Gastrocnemius medialis (tissue), 4 donors: ENCODE results near the gene USP32. TPM values are rescaled to one million over a fixed set of nuclear protein-coding genes. Genes with fewer than 3 reads are reported as not detected.

Source experiments
- ATAC-seq, 2 donors: fragments of 150-250 bp; one replicate each; pipeline ENCODE4 v1.9.1; 2016
- DNase-seq, 2 donors: peaks; one replicate each; pipeline ENCODE4 v3.0.0-alpha.2; 2019
- H3K27ac ChIP-seq, 4 donors: fragments of 200-600 bp; sonication (generic); 1 replicate in 1 of 4; 2 replicates in 3 of 4; pipeline ENCODE4 v1.5.1; 2016 to 2018; ENCODE audit warnings: mild to moderate bottlenecking in 2 of 4, moderate library complexity in 1 of 4
- H3K27me3 ChIP-seq, 3 donors: fragments of 200-600 bp; sonication (generic) in 2 of 3; 1 replicate in 1 of 3; 2 replicates in 2 of 3; pipeline versions ENCODE4 v1.5.1 to v1.6.0; 2016 to 2019; ENCODE audit warnings: mild to moderate bottlenecking in 1 of 3, moderate library complexity in 1 of 3
- H3K36me3 ChIP-seq, 2 donors: fragments of 200-600 bp; sonication (generic) in 1 of 2; one replicate each; pipeline ENCODE4 v1.5.1; 2017 to 2018
- H3K4me1 ChIP-seq, 2 donors: fragments of 200-600 bp; sonication (generic) in 1 of 2; one replicate each; pipeline ENCODE4 v1.5.1; 2016 to 2017; ENCODE audit warnings: mild to moderate bottlenecking in 2 of 2
- H3K4me3 ChIP-seq, 4 donors: fragments of 200-600 bp; sonication (generic) in 3 of 4; 1 replicate in 1 of 4; 2 replicates in 3 of 4; pipeline ENCODE4 v1.5.1; 2016 to 2019; ENCODE audit warnings: mild to moderate bottlenecking in 2 of 4
- H3K9me3 ChIP-seq, 3 donors: fragments of 200-600 bp; sonication (generic) in 2 of 3; 1 replicate in 1 of 3; 2 replicates in 2 of 3; pipeline ENCODE4 v1.5.1; 2016 to 2019
- POLR2A ChIP-seq, 2 donors: fragments of 450-650 bp; IDR thresholded peaks; one replicate each; pipeline ENCODE4 v1.6.1; 2017; ENCODE audit warnings: antibody characterized with exemption in 2 of 2, mild to moderate bottlenecking in 2 of 2, moderate library complexity in 2 of 2
- in situ Hi-C, 4 donors: fragments of 200-750 bp; cut with MboI; loops; one replicate each; pipeline versions ENCODE4 v1.15.0 to v1.8.0; 2017; ENCODE audit warnings: low sequenced_read_pairs in 4 of 4
- intact Hi-C: fragments of 100-400 bp; cut with DNase I; formaldehyde crosslinking; loops from one replicate; pipeline ENCODE4 v1.15.1; 2023; ENCODE audit warnings: low total_unique reads
- total RNA-seq, 4 donors: library from RNA; depleted of rRNA; stranded (reverse); fragments of >200 nt; gene quantifications; one replicate each; pipeline versions ENCODE4 v1.1.0 to v1.2.3, GENCODE V29; 2016
- TF ChIP-seq, protein P1 (sequence below), 5 experiments: fragments of 450-650 bp in 3 of 5; fragments of 200-600 bp in 2 of 5; sonication (generic) in 2 of 5; IDR thresholded peaks in 4 of 5; conservative IDR thresholded peaks in 1 of 5; 1 replicate in 4 of 5; 2 replicates in 1 of 5; pipeline ENCODE4 v1.5.1; 2016 to 2019; ENCODE audit warnings: antibody characterized with exemption in 5 of 5, mild to moderate bottlenecking in 3 of 5, moderate library complexity in 3 of 5

USP32 gene
- total RNA-seq, 4 donors from 2014 or later, result 44.4 to 83.2 (median 52.5) TPM

DNA sequence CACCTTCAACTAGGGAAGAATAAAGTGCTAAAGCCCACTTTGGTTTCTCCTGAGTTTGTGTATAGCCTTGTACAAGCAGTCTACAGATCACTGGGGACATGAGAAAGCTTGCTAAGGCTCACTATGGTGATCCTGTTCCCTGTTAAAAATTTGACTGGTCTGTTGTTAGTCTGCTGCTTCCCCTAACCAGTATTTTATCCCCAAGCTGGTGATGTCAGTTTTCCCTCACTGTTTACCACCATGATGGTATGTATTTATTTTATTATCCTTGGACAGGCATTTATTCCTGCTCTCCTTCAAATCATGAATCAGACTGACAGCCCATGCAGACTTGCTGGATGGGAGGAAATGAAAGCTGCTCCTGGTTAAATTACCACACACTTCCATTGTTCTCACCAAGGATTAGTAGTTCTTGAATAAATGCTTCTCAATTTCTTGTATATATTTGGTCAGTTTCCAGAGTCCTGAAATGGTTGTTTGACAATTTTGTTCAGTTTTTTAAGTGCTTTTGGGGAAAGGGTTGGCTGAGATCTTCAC is 142.6 kb downstream of the USP32 start:
- no peak overlapping the region for H3K4me3 ChIP-seq
- H3K27ac ChIP-seq, result no peak overlapping the region
- H3K9me3 ChIP-seq, result no peaks in the 10 kb centered on the region
- TF ChIP-seq, protein P1, sequence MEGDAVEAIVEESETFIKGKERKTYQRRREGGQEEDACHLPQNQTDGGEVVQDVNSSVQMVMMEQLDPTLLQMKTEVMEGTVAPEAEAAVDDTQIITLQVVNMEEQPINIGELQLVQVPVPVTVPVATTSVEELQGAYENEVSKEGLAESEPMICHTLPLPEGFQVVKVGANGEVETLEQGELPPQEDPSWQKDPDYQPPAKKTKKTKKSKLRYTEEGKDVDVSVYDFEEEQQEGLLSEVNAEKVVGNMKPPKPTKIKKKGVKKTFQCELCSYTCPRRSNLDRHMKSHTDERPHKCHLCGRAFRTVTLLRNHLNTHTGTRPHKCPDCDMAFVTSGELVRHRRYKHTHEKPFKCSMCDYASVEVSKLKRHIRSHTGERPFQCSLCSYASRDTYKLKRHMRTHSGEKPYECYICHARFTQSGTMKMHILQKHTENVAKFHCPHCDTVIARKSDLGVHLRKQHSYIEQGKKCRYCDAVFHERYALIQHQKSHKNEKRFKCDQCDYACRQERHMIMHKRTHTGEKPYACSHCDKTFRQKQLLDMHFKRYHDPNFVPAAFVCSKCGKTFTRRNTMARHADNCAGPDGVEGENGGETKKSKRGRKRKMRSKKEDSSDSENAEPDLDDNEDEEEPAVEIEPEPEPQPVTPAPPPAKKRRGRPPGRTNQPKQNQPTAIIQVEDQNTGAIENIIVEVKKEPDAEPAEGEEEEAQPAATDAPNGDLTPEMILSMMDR (IDR thresholded peaks at IDR 0.05 in 4 of 5, conservative IDR thresholded peaks at IDR 0.05 in 1 of 5), result no peak
- no peak for TF ChIP-seq POLR2A (IDR thresholded peaks at IDR 0.05)
- H3K36me3 ChIP-seq, result peaks cover 6 to 40% of the 10 kb centered on the region in 2 donors
- intact Hi-C loops, result no loop called here
- ATAC-seq, result no peak
- no peaks in the 10 kb centered on the region for H3K4me1 ChIP-seq
- DNase-seq, result no peak
- in situ Hi-C loops, result no loop called here
- no peaks in the 10 kb centered on the region for H3K27me3 ChIP-seq

DNA sequence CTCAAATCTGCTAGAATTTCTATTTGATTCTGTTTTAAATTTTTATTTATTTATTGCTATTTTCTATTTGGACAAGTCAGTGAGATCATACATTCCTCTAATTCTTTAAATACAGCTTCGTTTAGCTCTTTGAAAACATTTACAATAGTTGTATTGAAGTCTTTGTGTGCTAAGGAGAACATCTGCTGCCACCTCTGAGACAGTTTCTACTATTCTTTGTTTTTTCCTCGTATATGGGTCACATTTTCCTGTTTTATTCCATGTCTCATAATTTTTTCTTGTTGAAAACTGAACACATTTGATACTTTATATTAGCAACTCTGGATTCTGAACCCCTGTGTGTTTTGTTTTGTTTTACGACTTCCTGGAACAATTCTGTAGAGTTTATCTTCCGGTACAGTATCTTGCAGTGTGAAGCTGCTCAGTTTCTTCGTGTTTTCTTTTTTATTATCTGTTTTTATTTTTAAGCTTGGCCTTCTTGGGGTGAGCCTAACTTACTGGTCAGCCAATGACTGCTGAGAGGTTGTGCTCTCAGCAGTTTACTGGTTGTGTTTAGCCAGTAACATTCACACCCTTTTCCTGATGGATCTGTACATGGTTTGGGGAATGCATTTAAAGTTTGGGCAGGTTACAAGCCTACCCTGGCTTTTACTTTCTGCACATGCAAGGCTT is 143.2 kb downstream of the USP32 start:
- peaks cover 6 to 34% of the 10 kb centered on the region in 2 donors for H3K36me3 ChIP-seq
- no peak overlapping the region for H3K4me3 ChIP-seq
- H3K9me3 ChIP-seq, result no peaks in the 10 kb centered on the region
- in situ Hi-C loops (no loop called here), intact Hi-C loops (no loop called here)
- no peak overlapping the region for H3K27ac ChIP-seq
- ATAC-seq, result no peak
- DNase-seq, result no peak
- no peaks in the 10 kb centered on the region for H3K4me1 ChIP-seq
- H3K27me3 ChIP-seq, result no peaks in the 10 kb centered on the region
- TF ChIP-seq, protein P1 (IDR thresholded peaks at IDR 0.05 in 4 of 5, conservative IDR thresholded peaks at IDR 0.05 in 1 of 5), result no peak
- TF ChIP-seq POLR2A (IDR thresholded peaks at IDR 0.05), result no peak

DNA sequence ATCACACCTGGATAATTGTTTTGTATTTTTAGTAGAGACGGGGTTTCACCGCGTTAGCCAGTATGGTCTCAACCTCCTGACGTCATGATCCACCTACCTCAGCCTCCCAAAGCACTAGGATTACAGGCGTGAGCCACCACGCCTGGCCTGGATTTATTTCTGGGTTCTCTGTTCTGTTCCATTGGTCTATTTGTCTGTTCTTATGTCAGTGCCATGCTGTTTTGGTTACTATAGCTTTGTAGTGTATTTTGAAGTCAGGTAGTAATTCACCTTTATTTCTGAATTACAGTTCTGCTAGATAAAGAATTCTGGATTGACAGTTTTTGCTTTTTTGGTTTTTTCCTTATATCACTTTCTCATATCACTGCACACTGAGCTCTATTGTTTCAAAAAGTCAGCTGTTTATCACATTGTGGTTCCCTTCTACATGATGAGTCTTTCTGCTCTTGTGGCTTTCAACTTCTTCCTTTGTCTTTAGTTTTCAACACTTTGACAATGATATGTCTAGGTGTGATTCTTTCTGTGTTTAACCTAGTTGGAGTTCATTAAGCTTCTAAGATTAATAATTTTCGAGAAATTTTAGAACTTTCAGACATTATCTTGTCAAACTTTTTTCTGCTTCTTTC is 144.0 kb downstream of the USP32 start:
- Histone ChIP-seq H3K27ac (no peak overlapping the region), H3K9me3 (no peaks in the 10 kb centered on the region), H3K36me3 (peaks cover 6 to 26% of the 10 kb centered on the region in 2 donors), H3K4me3 (no peak overlapping the region), H3K4me1 (no peaks in the 10 kb centered on the region), H3K27me3 (no peaks in the 10 kb centered on the region)
- no peak for TF ChIP-seq POLR2A (IDR thresholded peaks at IDR 0.05)
- TF ChIP-seq, protein P1 (IDR thresholded peaks at IDR 0.05 in 4 of 5, conservative IDR thresholded peaks at IDR 0.05 in 1 of 5), result no peak
- no peak for DNase-seq
- no peak for ATAC-seq
- intact Hi-C loops (no loop called here), in situ Hi-C loops (no loop called here)

DNA sequence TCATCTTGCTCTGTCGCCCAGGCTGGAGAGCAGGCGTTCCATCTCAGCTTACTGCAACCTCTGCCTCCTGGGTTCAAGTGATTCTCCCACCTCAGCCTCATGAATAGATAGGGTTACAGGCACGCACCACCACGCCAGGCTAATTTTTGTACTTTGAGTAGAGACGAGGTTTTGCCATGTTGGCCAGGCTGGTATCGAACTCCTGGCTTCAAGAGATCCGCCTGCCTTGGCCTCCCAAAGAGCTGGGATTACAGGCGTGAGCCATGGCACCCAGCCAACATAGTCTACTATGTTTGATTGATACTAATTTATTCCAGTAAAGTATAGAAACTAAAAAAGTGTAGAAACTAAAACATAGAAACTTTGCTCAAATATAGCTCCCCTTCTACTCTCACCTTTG is 147.3 kb downstream of the USP32 start:
- in situ Hi-C loops, result no loop called here
- no peaks in the 10 kb centered on the region for H3K9me3 ChIP-seq
- ATAC-seq, result no peak
- intact Hi-C loops, result no loop called here
- TF ChIP-seq, protein P1 (IDR thresholded peaks at IDR 0.05 in 4 of 5, conservative IDR thresholded peaks at IDR 0.05 in 1 of 5), result no peak
- TF ChIP-seq POLR2A (IDR thresholded peaks at IDR 0.05), result no peak
- H3K4me3 ChIP-seq, result no peak overlapping the region
- no peak for DNase-seq
- H3K27ac ChIP-seq, result no peak overlapping the region
- H3K27me3 ChIP-seq, result no peaks in the 10 kb centered on the region
- peaks cover 0 to 15% of the 10 kb centered on the region in 2 donors for H3K36me3 ChIP-seq
- no peaks in the 10 kb centered on the region for H3K4me1 ChIP-seq
